ENCODE results near the gene FANCE. TPM values are rescaled to one million over a fixed set of nuclear protein-coding genes. Genes with fewer than 3 reads are reported as not detected.
A peak's percentile ranks its signal among the peaks of the same experiment; 100 is the strongest.

FANCE gene
- polyA plus RNA-seq, 1 experiment: 11.7 TPM

- DNase-seq (ENCODE audit: low read depth): no peak
- peaks cover 17% of the 10 kb centered on the region for H3K36me3 ChIP-seq (ENCODE audit: control insufficient read depth, insufficient read depth, low read length)
- H3K4me3 ChIP-seq (ENCODE audit: low read depth, low read length): no peak overlapping the region
- POLR2A ChIA-PET: interaction anchor here (1.0 kb wide), 1 partner anchor 10 kb away, joined by 5 read pairs; no protein-coding TSS in a partner anchor
- CTCF ChIA-PET: interaction anchor here (0.6 to 2.0 kb wide), 14 partner anchors 10 to 157 kb away, joined by 3 to 25 read pairs (median 4); partner anchors contain the start of genes DEF6 and PPARD
- peak; percentile 66 for TF ChIP-seq CTCF (IDR thresholded peaks at IDR 0.05; ENCODE audit: insufficient read depth, low read depth, low read length)
- H3K27me3 ChIP-seq (ENCODE audit: control insufficient read depth, insufficient read depth, low read length): no peaks in the 10 kb centered on the region
Observed at GRCh38 chr6:35415065-35415891, 36.9 kb upstream of the FANCE start.

GRCh38 chr6:35417979-35418661 lies 34.0 kb upstream of the FANCE start:
- no peak for TF ChIP-seq CTCF (IDR thresholded peaks at IDR 0.05; ENCODE audit: insufficient read depth, low read depth, low read length)
- CTCF ChIA-PET: interaction anchor here (1.4 to 5.7 kb wide), 5 partner anchors 9 to 76 kb away, joined by 3 to 52 read pairs (median 13); partner anchors contain the start of genes FANCE and PPARD
- peaks cover 17% of the 10 kb centered on the region for H3K36me3 ChIP-seq (ENCODE audit: control insufficient read depth, insufficient read depth, low read length)
- no peak for DNase-seq (ENCODE audit: low read depth)
- POLR2A ChIA-PET: interaction anchor here (0.6 kb wide), 1 partner anchor 75 kb away, joined by 3 read pairs; no protein-coding TSS in a partner anchor
- no peak overlapping the region for H3K4me3 ChIP-seq (ENCODE audit: low read depth, low read length)
- H3K27me3 ChIP-seq (ENCODE audit: control insufficient read depth, insufficient read depth, low read length): no peaks in the 10 kb centered on the region

GRCh38 chr6:35419417-35419816 lies 32.7 kb upstream of the FANCE start:
- ChIA-PET CTCF (interaction anchor here (0.7 to 5.7 kb wide), 14 partner anchors 9 to 109 kb away, joined by 3 to 52 read pairs (median 6); partner anchors contain the start of genes FANCE, PPARD and RPL10A), POLR2A (no interaction called here)
- Histone ChIP-seq H3K27me3 (ENCODE audit: control insufficient read depth, insufficient read depth, low read length) (no peaks in the 10 kb centered on the region), H3K36me3 (ENCODE audit: control insufficient read depth, insufficient read depth, low read length) (peaks cover 25% of the 10 kb centered on the region), H3K4me3 (ENCODE audit: low read depth, low read length) (no peak overlapping the region)
- peak; percentile 47 for TF ChIP-seq CTCF (IDR thresholded peaks at IDR 0.05; ENCODE audit: insufficient read depth, low read depth, low read length)
- DNase-seq (ENCODE audit: low read depth): no peak

GRCh38 chr6:35419961-35420360 lies 32.2 kb upstream of the FANCE start:
- no peak for TF ChIP-seq CTCF (IDR thresholded peaks at IDR 0.05; ENCODE audit: insufficient read depth, low read depth, low read length)
- H3K36me3 ChIP-seq (ENCODE audit: control insufficient read depth, insufficient read depth, low read length): peaks cover 28% of the 10 kb centered on the region
- DNase-seq (ENCODE audit: low read depth): no peak
- ChIA-PET POLR2A (no interaction called here), CTCF (interaction anchor here (1.0 to 5.7 kb wide), 11 partner anchors 8 to 77 kb away, joined by 3 to 52 read pairs (median 6); partner anchors contain the start of genes FANCE, PPARD and RPL10A)
- no peak overlapping the region for H3K4me3 ChIP-seq (ENCODE audit: low read depth, low read length)
- H3K27me3 ChIP-seq (ENCODE audit: control insufficient read depth, insufficient read depth, low read length): no peaks in the 10 kb centered on the region

- no peaks in the 10 kb centered on the region for H3K27me3 ChIP-seq (ENCODE audit: control insufficient read depth, insufficient read depth, low read length)
- DNase-seq (ENCODE audit: low read depth): peak; percentile 85
- no peak overlapping the region for H3K4me3 ChIP-seq (ENCODE audit: low read depth, low read length)
- POLR2A ChIA-PET: interaction anchor here (0.6 to 1.4 kb wide), 2 partner anchors 10 to 430 kb away, joined by 3 to 5 read pairs; no protein-coding TSS in a partner anchor
- peaks cover 35% of the 10 kb centered on the region for H3K36me3 ChIP-seq (ENCODE audit: control insufficient read depth, insufficient read depth, low read length)
- CTCF ChIA-PET: interaction anchor here (1.0 to 5.9 kb wide), 7 partner anchors 10 to 83 kb away, joined by 3 to 34 read pairs (median 3); partner anchors contain the start of gene PPARD
- no peak for TF ChIP-seq CTCF (IDR thresholded peaks at IDR 0.05; ENCODE audit: insufficient read depth, low read depth, low read length)
Observed at GRCh38 chr6:35425284-35425683, 26.9 kb upstream of the FANCE start.

Data from BJ (cell line).